Effector CD8-positive, alpha-beta T cell (primary cell): Measurements from ENCODE around the gene EEFSEC.
A peak's percentile ranks its signal among the peaks of the same experiment; 100 is the strongest.

Source experiments
- DNase-seq: peaks from one replicate; lab custom pipeline; 2025; lab: John Stamatoyannopoulos, UW

Gene EEFSEC

GRCh38 chr3:128426128-128426921 lies 273.0 kb downstream of the EEFSEC start:
- peak; percentile 13 for DNase-seq

- no peak for DNase-seq
Measured at GRCh38 chr3:128427175-128427857, 274.0 kb downstream of the EEFSEC start.

- DNase-seq = no peak
Measured at GRCh38 chr3:128427872-128428822, 274.9 kb downstream of the EEFSEC start.

- no peak for DNase-seq
Measured at GRCh38 chr3:128429275-128429674, 276.0 kb downstream of the EEFSEC start.

- no peak for DNase-seq
Measured at GRCh38 chr3:128429751-128430150, 276.5 kb downstream of the EEFSEC start.

GRCh38 chr3:128430301-128430700 lies 277.0 kb downstream of the EEFSEC start:
- no peak for DNase-seq

- no peak for DNase-seq
Measured at GRCh38 chr3:128430731-128431130, 277.4 kb downstream of the EEFSEC start.

GRCh38 chr3:128431803-128432300 lies 278.6 kb downstream of the EEFSEC start:
- DNase-seq = no peak

- no peak for DNase-seq
Measured at GRCh38 chr3:128432301-128432970, 279.2 kb downstream of the EEFSEC start.

GRCh38 chr3:128432971-128433836 lies 279.9 kb downstream of the EEFSEC start:
- no peak for DNase-seq

GRCh38 chr3:128433837-128434165 lies 280.5 kb downstream of the EEFSEC start:
- DNase-seq = no peak

GRCh38 chr3:128434524-128434923 lies 281.2 kb downstream of the EEFSEC start:
- no peak for DNase-seq

GRCh38 chr3:128435058-128435457 lies 281.8 kb downstream of the EEFSEC start:
- no peak for DNase-seq

GRCh38 chr3:128435561-128435960 lies 282.3 kb downstream of the EEFSEC start:
- no peak for DNase-seq

- DNase-seq = no peak
Measured at GRCh38 chr3:128436214-128436613, 282.9 kb downstream of the EEFSEC start.

- no peak for DNase-seq
Measured at GRCh38 chr3:128438488-128439072, 285.3 kb downstream of the EEFSEC start.

GRCh38 chr3:128439226-128439625 lies 285.9 kb downstream of the EEFSEC start:
- DNase-seq = no peak

GRCh38 chr3:128442070-128442469 lies 288.8 kb downstream of the EEFSEC start:
- no peak for DNase-seq

- DNase-seq = no peak
Measured at GRCh38 chr3:128442949-128443348, 289.7 kb downstream of the EEFSEC start.

- DNase-seq = no peak
Measured at GRCh38 chr3:128443771-128444170, 290.5 kb downstream of the EEFSEC start.
